Right forelimb (tissue), 1 donor: Measurements from ENCODE around the gene SUPT20H.

ENCODE experiments used
- DNase-seq: peaks from one replicate; pipeline ENCODE4 v3.0.0-alpha.2; 2018

SUPT20H gene

DNA sequence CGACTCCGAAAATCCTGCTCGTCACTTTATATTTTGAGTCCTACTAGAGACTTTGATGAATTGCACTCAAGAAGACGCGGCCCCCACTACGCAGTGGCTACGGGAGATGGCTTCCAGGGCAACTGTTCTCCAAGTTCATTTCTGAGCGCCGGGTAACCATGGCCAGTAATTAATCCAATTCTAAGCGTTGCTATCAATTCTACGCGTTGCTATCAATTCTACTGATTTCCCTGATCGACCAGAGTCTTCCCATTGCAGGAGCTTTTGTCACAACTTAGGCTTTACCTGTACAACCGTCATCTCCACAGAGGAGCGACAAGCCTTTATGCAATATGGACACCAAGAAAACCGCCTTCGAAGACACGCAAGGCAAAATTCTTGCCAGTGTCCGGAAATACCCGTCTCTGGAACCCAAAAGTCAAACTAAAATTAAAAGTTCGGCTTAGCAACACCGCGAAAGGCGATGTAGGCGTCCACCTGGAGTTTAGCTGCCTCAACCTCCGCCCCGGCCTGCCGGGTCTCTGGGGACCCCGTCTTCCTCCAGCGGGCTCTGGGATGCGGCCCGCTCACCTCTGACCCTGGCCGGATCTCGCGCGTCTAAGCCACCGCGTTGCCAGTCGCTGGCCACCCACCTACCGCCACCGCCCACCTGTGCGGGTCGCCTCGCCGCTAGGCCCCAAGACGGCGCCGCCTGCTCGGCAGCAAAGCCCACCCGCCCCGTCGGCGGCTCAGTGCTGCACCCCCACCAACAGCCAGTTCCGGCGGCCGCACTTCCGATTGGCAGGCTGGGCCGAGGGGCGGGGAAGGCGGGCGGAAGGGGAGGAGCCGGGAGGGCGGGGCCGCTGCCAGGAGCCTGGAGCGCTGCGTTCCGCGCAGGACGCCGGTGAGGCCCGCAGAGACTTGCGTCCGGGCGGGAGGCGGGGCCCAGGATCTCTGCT is at the start of gene SUPT20H:
SUPT20H (minus strand) TSS at position 779 of the 938 bp plus-strand sequence. CDS start 8,198 bp downstream, outside the sequence.
- DNase-seq = peak; percentile 97

DNA sequence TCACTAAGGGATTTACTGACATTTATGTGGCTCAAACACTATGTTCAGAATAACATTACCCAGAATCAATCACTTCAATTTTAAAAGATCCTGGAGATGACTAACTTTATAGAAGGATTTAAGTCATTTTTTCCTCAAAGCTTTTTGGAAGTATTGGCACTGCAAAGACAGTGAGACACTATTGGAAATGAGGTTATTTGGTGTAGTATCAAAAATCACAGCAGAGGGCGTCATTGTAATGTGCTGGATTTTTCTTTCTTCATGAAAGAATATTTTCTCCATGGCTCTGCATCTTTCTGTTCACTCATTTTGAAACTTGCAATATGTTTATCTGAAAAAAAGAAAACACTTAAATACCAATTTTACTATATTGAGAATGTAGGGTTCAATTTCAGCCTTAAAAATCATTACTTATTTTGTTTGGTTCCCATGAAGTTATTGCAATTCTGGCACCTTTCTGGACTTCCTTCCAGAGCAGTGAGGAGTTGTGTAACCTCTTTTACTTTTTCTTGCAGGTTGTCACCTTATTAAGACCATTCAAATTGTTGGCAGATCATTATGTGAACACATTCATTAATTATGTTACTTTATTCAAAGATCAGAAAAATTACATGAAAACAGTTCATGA is 49.7 kb upstream of the SUPT20H start:
- DNase-seq = no peak

- no peak for DNase-seq
Observed at GRCh38 chr13:37107868-37108267, 48.4 kb upstream of the SUPT20H start.

DNA sequence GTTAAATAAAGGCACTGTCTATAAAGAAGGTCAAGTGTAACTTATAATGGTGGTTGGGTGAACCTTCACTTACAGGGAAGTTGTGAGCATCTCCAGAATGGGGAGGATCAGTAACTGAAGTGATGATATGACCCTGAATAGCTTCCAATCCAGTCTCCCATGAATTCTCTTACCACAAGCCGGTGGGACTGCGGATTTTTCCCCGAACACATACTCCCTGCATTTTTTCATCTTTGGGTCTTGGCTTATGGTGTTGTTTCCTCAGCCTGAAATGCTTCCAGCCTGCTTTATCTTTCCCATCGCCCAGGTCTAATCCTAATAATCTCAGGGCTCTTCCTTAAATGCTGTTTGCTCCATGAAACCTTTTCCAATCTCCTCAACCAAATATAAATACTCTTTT is 48.0 kb upstream of the SUPT20H start:
- no peak for DNase-seq

DNA sequence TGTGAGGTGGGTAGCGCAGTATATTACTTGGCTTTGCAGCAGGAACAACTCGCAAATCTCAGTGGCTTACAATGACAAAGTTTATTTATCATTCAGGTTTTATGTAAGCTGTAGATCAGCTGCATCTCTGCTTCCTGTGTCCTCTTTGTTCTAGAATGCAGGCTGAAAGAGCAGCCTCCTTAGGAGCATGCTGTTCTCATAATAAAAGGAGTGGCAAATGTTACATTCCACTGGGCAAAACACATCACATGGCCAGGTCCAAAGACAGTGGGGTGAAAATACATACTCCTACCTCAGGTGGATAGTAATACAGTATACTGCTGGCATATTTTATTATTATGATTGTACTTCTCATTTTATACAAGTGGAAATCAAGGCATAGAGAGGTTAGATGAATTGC is 47.2 kb upstream of the SUPT20H start:
- no peak for DNase-seq

DNA sequence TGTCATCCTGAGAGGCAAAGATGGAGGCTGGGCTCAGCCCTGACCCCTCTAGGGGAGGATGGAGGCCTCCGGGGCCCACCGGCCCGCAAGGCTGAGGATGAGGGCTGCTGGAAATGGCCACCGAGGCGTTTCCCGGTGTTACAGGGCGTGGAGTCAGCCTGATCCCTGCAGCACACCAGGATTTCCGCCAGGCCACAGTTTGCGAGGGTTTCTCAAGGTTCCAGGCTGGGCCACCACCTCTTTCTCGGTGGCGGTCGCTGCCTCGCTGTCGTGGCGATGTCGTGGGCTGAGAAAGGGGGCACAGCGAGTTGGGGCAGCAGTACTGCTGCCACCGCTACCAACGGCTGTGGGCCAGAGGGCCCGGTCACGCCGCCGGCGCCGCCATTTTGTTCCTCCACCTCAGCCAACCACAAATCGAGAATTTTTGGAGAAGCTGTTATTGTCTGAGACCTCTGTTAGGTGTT is 45.8 kb upstream of the SUPT20H start, which contains the start of gene CSNK1A1L:
CSNK1A1L (minus strand) TSS at position 414 of the 464 bp plus-strand sequence; CDS start at position 6, 408 bp downstream.
- DNase-seq = no peak

DNA sequence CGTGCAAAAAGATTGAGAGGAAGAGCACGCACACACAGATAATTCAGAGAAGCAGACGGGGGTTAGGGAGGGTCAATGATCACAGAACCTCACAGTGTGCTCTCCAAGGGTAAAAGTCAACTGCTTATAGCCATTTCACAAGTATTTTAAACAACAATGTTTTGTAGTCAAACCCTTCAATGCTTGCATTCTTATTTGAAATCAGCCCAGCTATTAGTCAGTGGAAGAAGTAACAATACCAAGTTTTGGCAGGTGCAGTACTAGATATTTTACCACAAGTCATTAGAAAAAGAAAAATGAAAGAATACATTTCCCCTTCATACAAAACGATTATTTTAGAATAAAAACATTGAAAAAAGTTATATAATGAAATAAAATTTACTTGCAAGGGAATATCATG is 43.4 kb upstream of the SUPT20H start:
- DNase-seq = no peak

DNA sequence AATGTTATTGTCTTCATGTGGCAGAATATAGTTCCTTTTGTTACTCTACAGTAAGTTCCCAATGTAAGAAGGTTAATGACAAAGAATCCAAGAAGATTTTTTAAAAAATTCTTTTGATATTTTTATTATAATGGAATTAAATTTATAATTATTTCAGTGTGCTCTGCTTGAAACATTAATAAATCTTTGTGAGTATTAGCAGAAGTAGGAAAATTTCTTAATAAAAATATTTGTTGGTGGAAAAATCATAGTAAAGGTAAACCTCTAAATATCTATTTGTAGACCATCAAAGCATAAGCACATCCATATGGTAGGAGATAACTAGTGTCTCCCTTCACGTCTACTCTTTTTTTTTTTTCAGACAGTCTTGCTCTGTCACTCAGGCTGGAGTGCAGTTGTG is 41.7 kb upstream of the SUPT20H start:
- DNase-seq = no peak

DNA sequence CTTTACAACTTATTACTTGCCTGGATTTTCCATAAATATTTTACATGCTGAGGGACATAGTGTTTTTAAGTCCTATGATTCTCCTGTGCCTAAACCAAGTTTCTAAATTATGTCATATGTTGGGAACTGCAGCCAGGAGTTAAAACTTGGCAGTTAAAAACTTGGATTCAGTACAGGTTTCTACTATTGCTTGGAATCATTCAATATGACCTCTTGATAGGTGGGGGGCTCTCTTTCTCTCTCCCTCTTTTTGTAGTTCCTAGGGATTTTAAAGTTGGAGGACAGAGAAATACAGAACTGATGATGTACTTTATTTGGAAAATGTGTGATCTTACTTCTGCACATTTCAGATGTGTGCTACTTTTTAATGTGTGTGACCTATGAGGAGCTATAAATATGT is 41.2 kb upstream of the SUPT20H start:
- no peak for DNase-seq

DNA sequence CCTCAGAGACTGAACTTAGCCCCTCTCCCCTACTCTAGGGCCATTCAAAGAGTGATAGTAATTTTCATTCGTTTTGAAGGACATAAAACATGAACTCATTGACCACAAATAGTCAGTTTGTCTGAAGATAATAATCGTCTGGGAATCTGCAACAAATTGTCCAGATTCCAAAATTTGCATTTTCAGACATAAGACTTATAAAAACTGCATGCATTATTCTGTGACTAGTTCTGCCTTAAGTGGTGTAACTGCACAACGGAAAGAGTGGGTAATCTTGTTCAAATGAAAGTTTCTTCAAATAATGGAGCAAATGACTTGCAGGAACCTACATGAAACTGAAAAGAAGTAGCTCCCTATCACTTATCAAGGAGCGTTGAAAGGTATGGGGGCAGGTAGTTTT is 37.6 kb upstream of the SUPT20H start:
- no peak for DNase-seq

DNA sequence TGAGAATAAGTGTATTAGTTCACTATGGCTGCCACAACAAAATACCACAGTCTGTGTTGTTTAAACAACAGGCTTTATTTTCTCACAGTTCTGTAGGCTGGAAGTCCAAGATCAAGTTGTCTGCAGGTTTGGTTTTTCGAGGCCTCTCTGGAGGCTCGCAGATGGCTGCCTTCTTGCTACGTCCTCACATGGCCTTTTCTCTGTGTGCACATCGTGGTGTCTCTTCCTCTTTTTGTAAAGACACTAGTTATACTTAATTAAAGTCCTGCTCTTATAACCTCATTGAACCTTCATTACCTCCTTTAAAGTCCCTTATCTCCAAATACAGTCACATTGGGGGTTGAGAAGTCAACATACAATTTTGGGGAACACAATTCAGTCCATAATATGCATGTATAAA is 35.4 kb upstream of the SUPT20H start:
- no peak for DNase-seq

DNA sequence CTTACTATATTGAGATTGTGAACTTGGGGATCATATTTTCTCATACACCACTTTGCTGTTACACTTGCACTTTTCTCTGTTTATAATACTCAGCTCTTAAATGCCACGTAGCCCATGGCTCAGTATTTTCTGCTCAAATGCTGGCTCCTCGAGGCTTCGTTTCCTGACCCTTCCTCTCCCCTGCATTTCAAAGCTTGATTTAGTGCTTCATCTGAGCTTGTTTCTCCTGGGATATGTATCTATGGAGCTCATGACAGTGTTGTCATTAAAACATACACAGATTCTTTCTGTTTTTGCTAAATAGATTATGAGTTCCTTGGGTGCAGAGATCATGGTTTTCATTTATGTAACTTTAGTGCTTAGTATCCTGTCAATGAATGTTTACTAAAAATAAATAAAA is 34.6 kb upstream of the SUPT20H start:
- no peak for DNase-seq

- DNase-seq = no peak
Observed at GRCh38 chr13:37091835-37092234, 32.3 kb upstream of the SUPT20H start.

DNA sequence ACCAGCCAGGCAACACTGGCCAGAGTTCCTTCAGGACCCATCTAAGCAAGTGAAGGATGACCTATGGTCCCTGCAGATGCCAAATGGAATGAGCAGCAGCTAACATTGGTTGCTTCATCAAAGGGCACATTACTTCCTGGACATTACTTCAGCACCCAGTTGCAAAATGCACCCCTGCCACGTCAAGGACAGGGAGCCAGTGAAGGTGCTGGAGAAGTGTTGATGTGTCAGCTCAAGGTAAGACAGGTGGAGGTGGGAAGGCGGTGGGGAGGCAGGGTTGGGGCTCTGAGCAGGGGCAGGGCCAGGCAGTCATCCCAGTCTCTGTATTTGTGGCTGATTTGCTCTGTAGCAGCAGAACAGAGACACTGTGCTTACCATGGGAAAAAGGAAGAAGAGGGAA is 31.4 kb upstream of the SUPT20H start:
- no peak for DNase-seq

DNA sequence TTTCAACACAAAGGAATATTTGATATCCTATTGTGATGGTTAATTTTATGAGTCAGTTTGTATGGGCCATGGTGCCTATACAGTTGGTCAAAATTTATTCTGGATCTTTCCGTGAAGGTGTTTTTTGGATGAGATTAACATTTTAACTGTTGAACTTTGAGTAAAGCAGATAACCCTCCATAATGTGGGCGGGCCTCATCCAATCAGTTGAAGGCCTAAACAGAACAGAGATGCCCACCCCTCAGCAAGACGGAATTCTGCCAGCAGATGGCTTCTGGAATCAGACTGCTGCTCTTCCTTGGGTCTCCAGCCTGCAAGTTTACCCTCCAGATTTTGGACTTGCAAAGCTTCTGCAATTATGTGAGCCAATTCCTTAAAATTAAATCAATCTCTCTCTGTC is 30.0 kb upstream of the SUPT20H start:
- DNase-seq = no peak

DNA sequence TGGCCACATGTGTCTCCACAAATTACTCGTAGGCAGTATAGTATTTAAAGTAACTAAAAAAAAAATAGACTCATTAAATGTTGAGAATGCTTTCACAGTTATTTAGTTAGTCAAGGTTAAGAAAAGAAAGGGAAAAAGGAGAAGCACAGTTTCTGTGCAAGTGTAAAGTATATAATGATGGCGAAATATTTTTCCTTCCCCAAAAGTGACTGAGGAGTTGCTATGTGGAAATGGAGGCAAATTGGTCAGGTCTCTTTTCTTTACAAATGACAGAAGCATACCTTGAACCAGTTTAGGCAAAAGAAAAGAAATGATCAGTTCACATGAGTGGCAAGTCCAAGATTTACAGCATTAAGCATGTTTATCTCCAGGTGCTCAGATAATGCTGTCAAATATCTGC is 28.0 kb upstream of the SUPT20H start:
- DNase-seq = no peak

- DNase-seq = no peak
Observed at GRCh38 chr13:37085606-37086005, 26.1 kb upstream of the SUPT20H start.

DNA sequence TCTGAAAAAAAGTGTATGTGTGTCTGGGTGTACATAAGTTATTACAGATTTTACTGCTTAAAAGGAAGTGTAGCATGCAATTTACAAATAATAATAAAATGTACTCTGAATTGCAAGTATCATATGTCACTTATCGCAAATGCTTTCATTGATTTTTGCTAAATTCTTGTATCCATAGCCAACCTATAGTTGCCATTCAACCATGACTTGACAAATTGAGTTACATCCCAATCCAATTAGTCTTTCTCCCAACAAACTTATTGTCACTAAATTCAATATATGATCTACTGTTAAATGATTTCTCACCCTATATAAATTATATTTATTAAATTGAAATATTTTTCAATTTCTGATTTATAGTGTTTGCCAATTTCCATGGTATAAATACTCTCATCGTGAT is 17.3 kb upstream of the SUPT20H start:
- DNase-seq = no peak

DNA sequence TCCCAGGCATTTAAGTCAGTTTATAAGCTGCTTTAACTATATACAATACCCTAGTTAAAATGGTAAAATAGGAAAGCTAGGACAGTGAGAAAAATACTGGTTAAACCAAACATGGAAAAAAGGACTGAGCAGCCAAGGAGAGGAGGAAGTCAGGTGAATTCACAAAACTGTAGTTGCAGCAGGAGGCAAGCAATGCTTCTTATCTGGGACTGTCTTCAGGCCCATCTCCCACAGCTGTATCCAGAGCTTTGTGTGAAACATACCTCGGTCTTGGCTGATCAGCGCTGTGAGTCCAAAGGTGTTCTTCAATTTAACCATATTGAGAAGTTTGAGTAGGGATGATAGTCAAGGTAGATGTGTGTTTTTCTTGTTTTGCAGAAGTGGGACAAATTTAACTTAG is 15.7 kb upstream of the SUPT20H start:
- no peak for DNase-seq

DNA sequence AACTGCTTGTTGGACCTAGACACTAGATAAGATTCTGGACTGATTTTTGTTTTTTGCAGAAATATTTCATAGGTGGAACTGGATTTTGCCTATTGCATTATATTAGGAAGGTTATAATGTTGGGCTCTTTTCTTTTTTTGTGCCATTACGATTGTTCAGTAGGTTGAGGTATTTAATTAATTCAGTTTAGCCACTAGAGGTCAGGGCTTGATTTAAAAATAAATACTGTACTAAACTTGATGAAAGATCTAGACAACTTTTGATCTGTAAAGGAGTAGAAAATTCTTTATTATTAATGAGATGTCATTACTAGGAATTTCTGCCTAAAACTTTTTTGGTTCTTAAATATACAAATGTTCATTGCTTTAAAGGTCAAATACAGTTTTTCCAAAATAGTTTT is 15.2 kb upstream of the SUPT20H start:
- DNase-seq = no peak

GRCh38 chr13:37072024-37072423 is 12.5 kb upstream of the SUPT20H start:
- DNase-seq = no peak

DNA sequence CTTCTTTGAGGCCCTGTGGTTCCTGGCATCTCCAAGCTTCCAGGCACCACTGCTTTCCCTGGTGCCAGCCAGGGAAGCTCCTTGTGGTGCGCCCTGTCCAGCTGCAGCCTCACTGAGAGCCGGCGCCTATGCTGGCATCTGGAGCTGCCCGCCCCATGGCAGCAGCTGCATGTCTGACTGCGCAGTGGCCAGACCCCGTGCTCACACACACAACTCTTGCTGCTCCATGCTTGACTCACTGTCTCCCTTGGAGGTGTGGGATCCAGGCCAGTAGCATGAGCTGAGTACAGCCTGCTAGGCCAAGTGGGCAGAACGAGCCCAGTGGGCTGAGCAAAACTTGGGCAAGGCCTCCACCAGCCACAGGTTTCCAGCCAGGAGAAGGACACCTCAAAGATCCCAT is 11.5 kb upstream of the SUPT20H start:
- DNase-seq = no peak

- no peak for DNase-seq
Observed at GRCh38 chr13:37070145-37070695, 10.7 kb upstream of the SUPT20H start.

GRCh38 chr13:37069597-37070103 is 10.2 kb upstream of the SUPT20H start:
- DNase-seq = no peak
